Body of pancreas (tissue), 4 donors: ENCODE data around the gene CCZ1B. TPM values are rescaled to one million over a fixed set of nuclear protein-coding genes. Genes with fewer than 3 reads are reported as not detected.
"Not testable (repeated sequence)": the region's sequence is repeated elsewhere in the genome, so short reads cannot be mapped to it uniquely, and the experiment has no call there.

Experiments used
- ATAC-seq: fragments of 150-250 bp; one replicate; pipeline ENCODE4 v1.9.1; 2016
- DNase-seq, 4 donors: peaks; one replicate each; pipeline ENCODE4 v3.0.0-alpha.2; 2019
- H3K27ac ChIP-seq, 4 donors: fragments of 200-600 bp; sonication (generic); 1 replicate in 3 of 4; 2 replicates in 1 of 4; pipeline versions ENCODE4 v1.5.1 to v1.6.1; 2016 to 2019; ENCODE audit warnings: mild to moderate bottlenecking in 1 of 4, mixed read lengths in 1 of 4, moderate library complexity in 1 of 4
- H3K27me3 ChIP-seq, 2 donors: fragments of 200-600 bp; sonication (generic); one replicate each; pipeline ENCODE4 v1.6.0; 2016; ENCODE audit warnings: mild to moderate bottlenecking in 1 of 2
- H3K36me3 ChIP-seq, 2 donors: fragments of 200-600 bp; sonication (generic); replicated peaks in 1 of 2; 2 replicates each; pipeline ENCODE4 v1.5.1; 2016; ENCODE audit warnings: low read depth in 2 of 2; ENCODE audit not compliant: insufficient read depth in 1 of 2
- H3K4me1 ChIP-seq: fragments of 200-600 bp; sonication (generic); one replicate; pipeline ENCODE4 v1.6.0; 2016
- H3K4me3 ChIP-seq, 2 donors: fragments of 200-600 bp; sonication (generic); 1 replicate in 1 of 2; 2 replicates in 1 of 2; pipeline ENCODE4 v1.5.1; 2016 to 2019
- H3K9me3 ChIP-seq, 3 donors: fragments of 200-600 bp; sonication (generic); 1 replicate in 2 of 3; 2 replicates in 1 of 3; pipeline ENCODE4 v1.5.1; 2016
- WGBS, 2 donors: methylation state at CpG; one replicate each; pipeline ENCODE4 v1.1.5; 2017; 5-methylcytosine and 5-hydroxymethylcytosine counted together
- intact Hi-C: fragments of 100-400 bp; cut with DNase I; formaldehyde crosslinking; loops from one replicate; pipeline ENCODE4 v1.15.1; 2023
- total RNA-seq, 2 donors: library from RNA; depleted of rRNA; stranded (reverse); fragments of >200 nt; gene quantifications; one replicate each; pipeline ENCODE4 v1.1.0, GENCODE V29; 2016

CCZ1B gene
- total RNA-seq, 2 donors from 2014 or later: 8.0 to 50.4 TPM

- H3K4me1 ChIP-seq, H3K27ac ChIP-seq, H3K36me3 ChIP-seq, H3K4me3 ChIP-seq, ATAC-seq, H3K27me3 ChIP-seq, H3K9me3 ChIP-seq, DNase-seq, intact Hi-C loops: not testable (repeated sequence)
- WGBS, 2 donors: 60 to 92% methylated on average over 2 of the region's 2 CpGs
Observed at GRCh38 chr7:6813011-6813410, 13.1 kb downstream of the CCZ1B start.

DNA sequence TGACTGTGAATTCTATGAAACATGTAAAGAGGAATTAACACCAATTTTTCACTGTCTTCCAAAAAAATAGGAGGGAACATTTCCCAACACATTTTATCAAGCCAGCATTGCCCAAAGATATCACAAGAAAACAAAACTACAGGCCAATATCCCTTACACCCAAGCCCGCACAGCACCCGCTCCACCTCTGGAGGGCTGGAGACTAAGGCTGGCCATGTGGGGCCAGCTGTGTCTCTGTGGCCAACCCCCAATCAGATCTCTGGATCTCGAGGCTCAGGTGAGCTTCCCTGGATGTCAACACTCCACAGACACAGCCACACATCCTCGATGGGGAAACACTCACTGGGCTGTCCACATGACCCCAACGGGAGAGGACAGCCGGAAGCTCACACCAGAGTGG lies 18.1 kb downstream of the CCZ1B start:
- WGBS, 2 donors: 83% methylated on average over 1 of the region's 6 CpGs; no CpG with 5 or more reads in 1 of the 2 donors
- H3K4me1 ChIP-seq, intact Hi-C loops, H3K4me3 ChIP-seq, H3K27ac ChIP-seq, DNase-seq, H3K36me3 ChIP-seq, ATAC-seq, H3K9me3 ChIP-seq, H3K27me3 ChIP-seq: not testable (repeated sequence)

- DNase-seq, H3K27ac ChIP-seq, H3K27me3 ChIP-seq, H3K4me1 ChIP-seq, intact Hi-C loops, H3K4me3 ChIP-seq, H3K9me3 ChIP-seq, H3K36me3 ChIP-seq, ATAC-seq: not testable (repeated sequence)
- WGBS, 2 donors: 79 to 96% methylated on average over 2 of the region's 4 CpGs
Observed at GRCh38 chr7:6807393-6807918, 18.6 kb downstream of the CCZ1B start.

DNA sequence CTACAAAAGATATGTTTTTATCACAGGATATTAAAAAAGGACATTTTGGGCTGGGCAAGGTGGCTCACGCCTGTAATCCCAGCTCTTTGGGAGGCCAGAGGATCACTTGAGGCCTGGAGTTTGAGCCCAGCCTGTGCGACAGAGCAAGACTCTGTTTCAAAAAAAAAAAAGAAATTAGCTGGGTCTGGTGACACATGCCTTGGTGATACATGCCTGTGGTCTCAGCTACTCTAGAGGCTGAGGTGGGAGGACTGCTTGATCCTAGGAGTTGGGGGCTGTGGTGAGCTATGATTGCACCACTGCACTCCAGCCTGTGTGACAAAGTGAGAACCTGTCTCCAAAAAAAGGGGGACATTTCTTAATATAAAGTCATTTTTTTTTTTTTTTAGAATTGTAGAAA lies 25.7 kb downstream of the CCZ1B start:
- H3K36me3 ChIP-seq, DNase-seq, H3K9me3 ChIP-seq, H3K4me3 ChIP-seq, H3K4me1 ChIP-seq, H3K27me3 ChIP-seq, H3K27ac ChIP-seq, intact Hi-C loops, ATAC-seq: not testable (repeated sequence)
- 83 to 100% methylated on average over 1 to 2 of the region's 2 CpGs for WGBS, 2 donors

- H3K36me3 ChIP-seq, intact Hi-C loops, H3K27ac ChIP-seq, H3K27me3 ChIP-seq, H3K9me3 ChIP-seq, H3K4me3 ChIP-seq, H3K4me1 ChIP-seq, ATAC-seq, DNase-seq: not testable (repeated sequence)
- WGBS, 2 donors: 100% methylated on average over 1 of the region's 12 CpGs; no CpG with 5 or more reads in 1 of the 2 donors
Observed at GRCh38 chr7:6799887-6800286, 26.2 kb downstream of the CCZ1B start.

DNA sequence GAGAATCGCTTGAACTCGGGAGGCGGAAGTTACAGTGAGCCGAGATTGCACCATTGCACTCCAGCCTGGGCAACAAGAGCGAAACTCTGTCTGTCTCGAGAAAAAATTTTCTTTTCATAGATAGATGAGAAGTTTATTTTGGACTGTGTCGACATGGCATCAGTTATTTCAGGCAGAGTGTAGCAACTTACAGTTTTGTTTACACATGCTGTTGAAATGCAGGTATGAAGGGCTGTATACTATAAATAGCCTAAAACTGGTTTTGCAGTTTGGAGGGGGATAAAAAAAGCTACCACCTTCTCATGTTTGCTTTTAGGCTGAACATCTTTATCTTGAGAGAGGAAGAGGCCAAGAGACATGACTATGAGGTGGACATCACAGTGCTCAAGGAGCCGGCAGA lies 28.0 kb downstream of the CCZ1B start:
- not testable (repeated sequence) for ATAC-seq, H3K4me3 ChIP-seq
- no CpG with 5 or more reads among the region's 8 CpGs for WGBS, 2 donors

DNA sequence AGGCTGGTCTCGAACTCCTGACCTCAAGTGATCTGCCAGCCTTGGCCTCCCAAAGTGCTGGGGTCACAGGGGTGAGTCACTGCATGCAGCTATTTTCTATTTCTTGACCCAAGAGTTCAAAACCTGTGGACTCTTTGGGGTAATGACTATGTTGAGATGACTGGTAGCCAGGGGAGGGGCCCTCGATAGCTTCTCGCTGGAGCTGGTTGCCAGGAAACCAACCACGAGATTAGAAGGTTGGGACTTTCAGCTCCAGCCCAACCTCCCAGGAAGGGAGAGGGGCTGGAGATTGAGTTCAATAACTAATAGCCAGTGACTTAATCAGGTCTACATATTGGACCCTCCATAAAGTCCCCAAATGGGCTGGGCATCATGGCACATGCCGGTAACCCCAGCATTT lies 28.9 kb downstream of the CCZ1B start:
- DNase-seq, ATAC-seq, intact Hi-C loops, H3K4me3 ChIP-seq, H3K27me3 ChIP-seq, H3K4me1 ChIP-seq, H3K9me3 ChIP-seq, H3K27ac ChIP-seq, H3K36me3 ChIP-seq: not testable (repeated sequence)
- 68 to 73% methylated on average over 3 to 5 of the region's 5 CpGs for WGBS, 2 donors

More for the DNA sequence above, 28.0 kb downstream of the CCZ1B start:
- intact Hi-C loops, H3K9me3 ChIP-seq, H3K27ac ChIP-seq, DNase-seq, H3K4me1 ChIP-seq, H3K27me3 ChIP-seq, H3K36me3 ChIP-seq: not testable (repeated sequence)

DNA sequence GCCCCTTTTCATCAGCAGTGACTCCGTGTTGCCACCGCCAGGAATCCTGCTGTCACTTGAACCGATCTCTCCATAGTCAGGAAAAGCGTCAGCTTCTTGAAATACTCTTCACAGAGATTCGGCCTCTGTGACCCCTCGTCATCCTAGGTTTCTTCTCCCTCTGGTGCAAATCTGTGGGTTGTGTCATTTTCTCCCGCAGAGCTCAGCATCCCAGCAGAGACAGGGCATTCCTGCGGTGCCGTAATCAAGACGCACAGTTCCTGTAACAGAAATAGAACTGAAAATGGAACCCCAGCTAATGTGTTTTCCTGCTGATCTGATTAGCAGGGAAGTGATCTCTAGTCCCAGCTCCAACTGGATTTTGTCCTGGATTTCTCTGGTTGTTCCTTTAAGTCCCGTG lies 31.8 kb downstream of the CCZ1B start:
- WGBS, 2 donors: 86% methylated on average over 2 of the region's 11 CpGs
- ATAC-seq, intact Hi-C loops: not testable (repeated sequence)

GRCh38 chr7:6792113-6792872 lies 33.8 kb downstream of the CCZ1B start:
- intact Hi-C loops, H3K4me1 ChIP-seq, H3K27me3 ChIP-seq, H3K9me3 ChIP-seq, ATAC-seq, DNase-seq, H3K27ac ChIP-seq, H3K36me3 ChIP-seq, H3K4me3 ChIP-seq: not testable (repeated sequence)
- WGBS, 2 donors: no CpG with 5 or more reads among the region's 15 CpGs

More for the DNA sequence above, 31.8 kb downstream of the CCZ1B start:
- not testable (repeated sequence) for H3K4me3 ChIP-seq, H3K27me3 ChIP-seq, H3K9me3 ChIP-seq, DNase-seq, H3K4me1 ChIP-seq, H3K36me3 ChIP-seq, H3K27ac ChIP-seq

DNA sequence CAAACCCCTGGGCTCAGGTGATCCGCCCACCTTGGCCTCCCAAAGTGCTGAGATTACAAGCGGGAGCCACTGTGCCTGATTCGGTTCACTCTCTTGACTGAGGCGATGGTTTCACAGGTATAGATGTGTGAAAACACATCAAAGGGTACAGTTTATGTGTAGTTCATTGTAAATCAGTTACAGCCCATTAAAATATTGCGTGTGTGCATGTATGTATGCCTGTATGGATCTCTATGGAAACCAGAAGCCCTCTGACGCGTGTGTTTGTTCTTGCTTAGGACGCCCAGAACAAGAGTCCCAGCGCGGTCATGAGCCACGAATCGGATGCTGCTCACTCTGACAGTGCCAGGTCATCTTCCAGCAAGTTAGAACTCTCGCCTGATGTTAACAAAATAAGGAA lies 36.7 kb downstream of the CCZ1B start:
- H3K4me3 ChIP-seq, DNase-seq, H3K4me1 ChIP-seq, intact Hi-C loops, H3K9me3 ChIP-seq, H3K27ac ChIP-seq, ATAC-seq, H3K27me3 ChIP-seq, H3K36me3 ChIP-seq: not testable (repeated sequence)
- WGBS, 2 donors: no CpG with 5 or more reads among the region's 13 CpGs

GRCh38 chr7:6781581-6781980 lies 44.5 kb downstream of the CCZ1B start:
- DNase-seq, H3K27me3 ChIP-seq, H3K4me3 ChIP-seq, H3K4me1 ChIP-seq, ATAC-seq, H3K36me3 ChIP-seq, intact Hi-C loops, H3K9me3 ChIP-seq, H3K27ac ChIP-seq: not testable (repeated sequence)
- 80% methylated on average over 6 of the region's 6 CpGs; no CpG with 5 or more reads in 1 of the 2 donors for WGBS, 2 donors

GRCh38 chr7:6761186-6761585 lies 64.9 kb downstream of the CCZ1B start:
- 60 to 73% methylated on average over 1 to 5 of the region's 12 CpGs for WGBS, 2 donors
- H3K4me1 ChIP-seq, intact Hi-C loops, H3K27me3 ChIP-seq, H3K4me3 ChIP-seq, ATAC-seq, H3K9me3 ChIP-seq, H3K36me3 ChIP-seq, DNase-seq, H3K27ac ChIP-seq: not testable (repeated sequence)
